Left renal pelvis (tissue), 4 donors: ENCODE results near the gene CAMSAP2. TPM values are rescaled to one million over a fixed set of nuclear protein-coding genes. Genes with fewer than 3 reads are reported as not detected.

Experiments
- polyA plus RNA-seq, 4 donors: library from polyadenylated mRNA; unstranded; fragments of 120-200 nt; gene quantifications; one replicate each; pipeline ENCODE4 v1.2.1, GENCODE V29; 2013; ENCODE audit not compliant: insufficient read length in 4 of 4

The CAMSAP2 gene
- polyA plus RNA-seq, 4 donors = 35.6 to 47.8 (median 38.4) TPM

Other genes with a start within 250 kb of the CAMSAP2 start
- 1 to 10 TPM; 6.7 to 7.4 (median 7.1) TPM for gene KIF14, start 118.1 kb upstream of the CAMSAP2 start, polyA plus RNA-seq
- gene DDX59, start 69.0 kb upstream of the CAMSAP2 start, polyA plus RNA-seq = 10 to 100 TPM; 24.9 to 34.3 (median 30.7) TPM
- not detected for gene GPR25, start 134.1 kb downstream of the CAMSAP2 start, polyA plus RNA-seq
- 10 to 100 TPM; 10.3 to 43.7 (median 35.1) TPM for gene INAVA, start 156.0 kb downstream of the CAMSAP2 start, polyA plus RNA-seq